HK-2 (cell line): ENCODE data around the gene ADAMTSL2.

Source experiments
- DNase-seq: peaks from one replicate; pipeline ENCODE4 v3.0.0-alpha.2; 2018; ENCODE audit not compliant: unreplicated experiment

ADAMTSL2 gene

DNA sequence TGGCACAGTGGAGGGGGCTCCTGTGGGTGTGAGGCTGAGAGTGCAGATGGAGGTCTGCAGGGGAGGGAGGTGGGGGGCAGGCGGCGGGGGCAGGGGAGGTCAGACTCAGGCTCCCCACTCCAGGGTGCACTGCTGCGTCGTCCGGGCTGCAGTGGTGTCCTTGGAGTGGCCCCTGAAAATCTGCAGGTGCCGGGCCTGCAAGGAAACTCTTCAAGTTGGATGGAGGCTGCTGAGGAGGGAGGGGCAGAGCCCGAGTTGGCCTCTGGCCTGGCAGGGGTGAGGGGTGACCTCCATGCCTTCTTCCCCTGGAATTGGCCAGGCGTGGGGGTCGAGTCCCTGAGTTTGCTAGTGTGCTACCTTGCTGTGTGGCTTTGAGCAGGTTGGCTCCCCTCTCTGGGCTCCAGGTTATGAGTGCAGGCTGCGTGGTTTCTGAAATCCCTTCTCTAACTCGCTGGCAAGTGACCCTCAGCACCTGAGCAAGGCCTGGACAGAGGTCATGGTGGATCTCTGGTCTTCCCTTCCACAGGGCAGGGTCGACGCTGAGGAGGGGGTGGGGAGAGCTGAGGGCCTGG is 888 bp downstream of the ADAMTSL2 start:
- DNase-seq: no peak

DNA sequence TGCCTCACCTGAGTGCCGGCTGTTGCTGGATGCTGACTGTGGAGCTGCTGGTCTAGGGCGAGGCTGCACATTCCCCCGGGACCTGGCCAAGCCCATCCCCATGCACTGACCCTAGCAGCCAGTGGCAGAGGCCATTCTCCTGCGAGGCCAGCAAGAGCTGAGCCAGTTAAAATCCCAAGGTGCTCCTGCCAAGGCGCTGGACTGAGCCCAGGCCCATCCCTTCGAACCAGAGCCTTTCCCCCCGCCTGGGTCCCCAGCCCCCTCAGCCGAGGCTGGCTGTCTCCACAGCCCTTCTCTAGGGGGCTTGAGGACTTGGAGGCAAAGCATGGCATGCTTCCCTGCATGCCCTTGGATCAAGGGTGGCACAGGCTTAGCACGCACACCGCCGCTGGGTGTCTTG is 1.6 kb downstream of the ADAMTSL2 start:
- no peak for DNase-seq

DNA sequence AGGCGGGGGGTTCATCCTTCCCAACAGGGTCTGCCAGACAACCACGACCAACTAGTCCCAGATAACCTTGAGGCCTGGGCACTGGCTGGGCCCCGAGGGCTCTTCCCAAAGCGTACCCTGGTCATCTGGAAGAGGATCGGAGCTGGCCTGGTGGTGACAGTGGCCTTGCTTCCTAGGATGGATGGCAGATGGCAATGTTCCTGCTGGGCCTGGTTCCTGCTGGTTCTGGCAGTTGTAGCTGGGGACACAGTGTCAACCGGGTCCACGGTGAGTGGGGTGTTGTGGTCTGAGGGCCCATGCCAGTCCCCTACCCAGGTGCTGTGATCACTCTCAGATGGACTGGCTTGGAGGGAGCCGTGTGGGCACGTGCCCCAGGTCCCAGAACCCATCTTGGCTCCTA is 2.0 kb downstream of the ADAMTSL2 start:
- DNase-seq: no peak

DNA sequence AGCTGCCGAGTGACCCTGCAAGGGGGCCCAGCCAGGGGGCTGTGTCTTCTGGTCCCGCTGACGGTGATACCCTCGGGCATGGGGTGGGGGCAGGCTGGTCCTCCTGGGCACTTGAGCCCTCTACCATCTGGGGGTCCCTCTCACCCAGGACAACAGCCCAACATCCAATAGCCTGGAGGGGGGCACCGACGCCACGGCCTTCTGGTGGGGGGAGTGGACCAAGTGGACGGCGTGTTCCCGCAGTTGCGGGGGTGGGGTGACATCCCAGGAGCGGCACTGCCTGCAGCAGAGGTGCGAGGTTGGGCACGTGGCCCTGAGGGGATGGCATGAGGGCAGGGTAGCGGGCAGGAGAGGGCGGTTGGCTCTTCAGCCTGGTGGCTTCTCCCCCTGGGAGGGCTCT is 2.8 kb downstream of the ADAMTSL2 start:
- no peak for DNase-seq

DNA sequence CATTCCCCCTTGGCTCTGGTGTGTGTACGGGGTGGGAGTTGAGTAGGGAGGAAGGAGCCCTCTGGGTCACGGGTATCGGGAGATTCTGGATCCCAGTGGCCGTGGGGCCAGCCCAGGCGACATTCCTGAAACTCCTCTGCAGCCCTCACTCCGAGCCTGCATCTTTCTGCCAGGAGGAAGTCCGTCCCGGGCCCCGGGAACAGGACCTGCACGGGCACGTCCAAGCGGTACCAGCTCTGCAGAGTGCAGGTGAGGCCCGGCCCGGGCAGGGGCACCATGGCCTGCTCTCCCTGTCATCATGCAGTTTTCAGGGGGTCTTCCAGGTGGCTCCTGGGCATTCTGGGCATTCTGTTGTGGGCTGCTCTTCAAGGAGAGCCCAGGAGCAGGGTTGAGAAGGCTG is 3.7 kb downstream of the ADAMTSL2 start:
- DNase-seq: no peak

DNA sequence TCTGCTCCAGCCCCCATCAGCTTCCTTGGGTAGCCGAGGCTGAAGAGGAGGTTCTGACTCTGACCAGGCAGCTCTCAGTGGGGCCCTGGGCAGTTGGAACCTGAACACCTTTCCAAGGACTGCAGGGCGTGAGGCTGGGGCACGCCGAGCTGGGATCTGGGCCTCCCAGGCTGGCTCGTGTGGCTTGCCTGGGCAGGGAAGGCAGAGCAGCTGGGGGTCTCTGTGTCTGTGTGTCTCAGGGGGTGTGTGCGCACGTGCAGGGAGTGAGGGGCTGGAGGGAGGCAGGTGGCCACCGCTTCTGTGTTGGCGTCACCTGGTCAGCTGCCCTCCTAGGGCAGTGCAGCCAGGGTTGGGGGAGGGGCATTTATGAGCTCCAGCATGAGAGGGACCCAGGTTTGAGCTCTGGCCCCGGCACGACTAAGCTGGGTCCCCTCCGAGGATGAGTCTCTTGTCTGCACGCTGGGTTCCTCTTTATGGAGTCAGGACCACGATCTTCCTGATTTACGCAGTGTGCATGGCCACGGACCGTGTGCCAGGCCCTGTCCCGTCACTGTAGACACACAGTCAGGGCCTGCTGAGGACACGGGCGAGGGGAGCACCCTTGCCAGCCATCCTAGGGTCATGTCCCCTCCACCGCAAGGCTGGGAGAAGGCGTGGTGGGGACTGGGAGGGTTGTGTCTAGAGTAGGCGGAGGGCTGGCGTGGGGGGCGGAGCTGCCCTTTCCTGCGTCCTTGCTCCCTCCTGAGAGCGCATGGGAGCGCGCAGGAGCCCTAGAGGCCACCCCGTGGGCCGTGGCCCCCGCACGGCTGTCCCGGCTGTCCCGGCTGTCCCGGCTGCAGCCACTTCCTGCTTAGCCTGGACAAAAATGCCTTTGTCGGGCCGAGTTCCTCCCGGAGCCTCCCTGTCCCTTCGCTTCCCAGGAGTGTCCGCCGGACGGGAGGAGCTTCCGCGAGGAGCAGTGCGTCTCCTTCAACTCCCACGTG is 4.6 kb downstream of the ADAMTSL2 start:
- DNase-seq: no peak

DNA sequence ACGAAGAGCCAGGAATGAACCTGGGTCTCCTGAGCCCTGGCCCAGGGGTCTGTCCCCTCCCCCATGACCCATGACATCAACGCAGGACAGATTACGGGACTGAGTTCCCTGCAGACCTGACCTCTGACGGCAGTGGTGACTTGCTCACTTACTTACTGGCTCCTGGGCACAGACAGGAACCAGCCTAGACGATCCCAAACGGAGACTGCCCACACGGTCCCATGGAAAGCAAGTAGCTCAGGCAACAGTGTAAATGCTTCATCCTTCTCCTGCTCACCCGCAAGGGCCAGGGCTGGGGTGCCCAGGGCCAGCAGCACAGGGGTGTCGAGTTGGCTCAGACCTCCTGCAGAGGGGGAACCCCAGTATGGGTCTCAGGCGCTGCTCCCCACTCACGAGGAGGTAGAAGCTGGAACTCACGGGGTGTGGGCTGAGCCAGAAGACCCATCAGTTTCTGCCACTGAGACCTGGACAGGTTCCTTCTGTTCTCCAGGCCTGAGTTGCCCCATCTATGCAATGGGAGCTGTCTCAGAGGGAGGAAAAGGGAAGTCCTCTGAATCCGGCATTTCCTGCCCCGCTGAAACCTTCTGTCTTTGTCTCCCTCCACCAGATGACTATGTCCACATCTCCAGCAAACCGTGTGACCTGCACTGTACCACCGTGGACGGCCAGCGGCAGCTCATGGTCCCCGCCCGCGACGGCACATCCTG is 5.6 kb downstream of the ADAMTSL2 start:
- DNase-seq: no peak

DNA sequence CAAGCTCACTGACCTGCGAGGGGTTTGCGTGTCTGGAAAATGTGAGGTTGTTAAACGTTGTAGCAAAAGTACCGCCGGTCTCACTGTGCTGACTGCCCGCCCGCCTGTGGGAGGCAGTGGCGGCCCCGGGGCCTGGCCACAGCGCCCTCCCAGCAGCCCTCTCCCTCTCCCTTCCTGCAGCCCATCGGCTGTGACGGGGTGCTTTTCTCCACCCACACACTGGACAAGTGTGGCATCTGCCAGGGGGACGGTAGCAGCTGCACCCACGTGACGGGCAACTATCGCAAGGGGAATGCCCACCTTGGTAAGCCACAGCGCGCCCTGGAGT is 6.2 kb downstream of the ADAMTSL2 start:
- no peak for DNase-seq

DNA sequence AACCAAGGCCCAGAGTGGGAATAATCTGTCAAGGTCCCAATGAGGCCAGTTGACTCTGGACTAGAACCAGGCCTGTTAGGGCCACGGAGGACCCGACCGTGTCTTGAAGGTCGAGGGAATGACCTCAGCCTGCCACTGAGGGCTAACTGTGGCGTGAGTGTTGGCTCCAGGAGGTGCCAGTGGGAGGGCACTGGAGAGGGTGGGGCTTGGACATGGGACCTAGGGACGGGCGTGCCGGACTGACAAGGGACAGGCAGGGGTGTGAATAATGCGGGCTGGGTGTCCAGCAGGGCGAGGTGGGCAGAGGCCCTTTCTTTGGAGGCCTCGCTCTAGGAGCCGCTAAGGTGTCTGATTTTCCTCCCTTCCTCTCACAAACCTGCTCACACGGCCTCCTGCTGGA is 7.5 kb downstream of the ADAMTSL2 start:
- no peak for DNase-seq

DNA sequence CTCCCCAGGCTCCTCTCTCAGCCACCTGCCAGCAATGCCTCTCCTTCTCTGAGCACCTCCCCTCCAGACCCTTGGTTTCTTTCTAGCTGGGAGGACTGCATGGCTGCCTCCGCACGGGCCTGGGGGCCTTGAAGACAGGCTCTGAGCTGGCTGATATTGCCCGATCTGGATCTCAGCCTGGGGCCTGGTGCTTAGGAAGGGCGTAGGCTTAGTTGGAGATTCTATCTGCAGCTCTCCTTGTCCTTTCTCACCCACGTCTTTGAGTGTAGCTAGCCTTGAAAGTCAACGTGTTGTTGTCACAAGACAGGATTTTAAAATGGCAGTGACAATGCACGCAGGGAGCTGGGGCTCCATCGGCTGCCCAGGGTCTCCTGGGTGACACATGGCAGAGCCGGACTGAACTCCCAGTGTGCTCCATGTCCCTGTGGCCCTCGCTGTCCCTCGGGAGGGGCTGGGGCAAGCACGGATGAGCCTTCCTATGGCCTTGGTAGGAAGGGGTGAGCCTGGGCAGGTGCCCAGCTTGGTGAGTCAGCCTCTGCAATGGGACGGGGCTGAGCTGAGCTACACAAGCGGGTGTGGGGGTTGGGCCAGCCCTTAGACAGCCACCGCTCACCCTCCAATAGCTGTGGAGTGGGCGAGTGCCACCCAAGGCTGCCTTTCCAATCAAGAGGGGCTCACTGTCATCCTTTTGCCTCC is 9.4 kb downstream of the ADAMTSL2 start:
- DNase-seq: no peak

DNA sequence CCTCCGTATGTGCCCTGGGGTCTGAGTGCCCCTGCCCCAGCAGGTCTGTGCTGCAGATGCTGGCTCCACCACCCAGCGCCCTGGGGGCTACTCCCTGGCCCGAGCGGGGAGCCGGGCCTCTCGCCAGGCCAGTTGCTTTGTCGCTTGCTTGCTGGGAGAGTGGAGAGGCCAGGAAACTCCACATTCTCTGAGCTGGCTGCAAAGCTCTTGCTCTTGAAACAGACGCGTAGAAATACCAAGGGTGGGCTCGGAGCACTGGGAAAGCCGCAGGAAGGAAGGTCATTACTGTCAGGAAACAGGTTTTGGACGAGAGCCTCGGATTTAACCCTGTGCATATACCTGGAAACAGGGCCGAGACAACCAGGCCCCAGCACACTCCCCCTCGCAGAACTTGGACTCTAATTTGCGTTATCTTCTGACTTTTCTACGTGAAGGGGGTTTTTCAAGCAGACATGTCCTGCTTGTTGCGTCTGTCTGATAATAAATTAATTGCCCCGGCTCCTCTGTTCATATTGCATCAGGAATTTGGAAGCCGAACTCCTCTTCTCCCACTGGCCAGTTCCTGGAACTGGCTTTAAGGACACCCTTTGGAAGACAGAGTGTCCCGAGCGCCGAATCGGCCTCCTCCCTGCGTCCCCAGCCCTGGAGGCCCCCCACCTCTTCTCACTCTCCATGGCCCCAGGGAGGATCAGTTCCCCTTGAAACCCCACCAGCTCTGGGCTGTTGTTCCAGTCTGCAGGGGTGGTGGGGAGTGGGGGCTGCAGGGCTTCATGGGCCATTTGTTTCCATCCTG is 11.2 kb downstream of the ADAMTSL2 start:
- DNase-seq: no peak

DNA sequence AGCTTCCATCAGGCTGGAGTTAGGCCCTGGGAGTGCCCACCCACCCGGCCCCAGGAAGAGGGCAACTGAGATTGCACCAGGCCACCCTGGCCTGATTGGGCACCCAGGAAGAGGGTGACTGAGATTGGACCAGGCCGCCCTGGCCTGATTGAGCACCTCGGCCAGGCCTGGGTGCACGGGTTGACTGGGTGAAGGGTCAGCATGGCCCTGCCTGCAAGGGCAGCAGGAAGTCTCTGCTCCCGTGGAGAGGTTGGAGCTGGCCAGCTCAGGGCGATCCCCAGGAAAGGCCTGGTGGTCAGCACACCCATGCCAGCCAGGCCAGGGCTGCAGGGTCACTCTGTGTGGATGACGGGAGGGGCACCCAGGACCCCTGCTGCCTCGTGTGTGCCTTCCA is 11.8 kb downstream of the ADAMTSL2 start:
- DNase-seq: no peak

DNA sequence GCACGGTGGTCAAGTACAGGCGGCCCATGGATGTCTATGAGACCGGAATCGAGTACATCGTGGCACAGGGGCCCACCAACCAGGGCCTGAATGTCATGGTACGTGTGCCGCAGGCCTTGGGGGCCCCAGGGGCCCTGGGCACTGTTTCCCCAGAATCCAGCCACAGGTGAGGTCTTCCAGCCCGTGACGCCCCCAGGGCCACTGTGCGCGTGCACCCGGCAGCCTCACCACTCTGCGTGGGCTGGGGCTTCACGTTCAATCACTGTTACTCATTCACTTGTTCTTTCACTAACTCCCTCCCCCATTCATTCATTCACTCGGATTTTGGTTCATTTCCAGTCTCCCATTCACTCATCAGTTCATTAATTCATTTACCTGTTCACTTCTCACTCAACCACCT is 12.6 kb downstream of the ADAMTSL2 start:
- DNase-seq: no peak

DNA sequence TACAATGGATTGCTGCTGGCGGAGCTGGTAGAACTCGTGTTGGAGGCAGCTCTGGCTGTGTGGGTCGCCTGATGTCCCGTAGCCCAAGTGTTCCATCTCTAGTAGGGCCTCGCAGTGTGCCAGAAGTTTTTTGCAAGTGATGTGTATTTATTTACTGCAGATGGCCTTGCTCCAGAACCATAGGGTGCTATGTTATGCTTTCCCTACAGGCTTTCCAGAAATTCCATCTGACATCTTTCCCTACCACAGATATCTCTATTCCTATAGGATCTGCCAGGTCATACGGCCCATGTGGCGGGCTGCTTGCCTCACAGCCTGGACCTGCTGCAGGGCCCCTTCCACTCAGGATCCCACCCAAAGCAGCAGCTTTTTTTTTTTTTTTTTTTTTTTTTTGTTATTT is 16.9 kb downstream of the ADAMTSL2 start:
- no peak for DNase-seq

DNA sequence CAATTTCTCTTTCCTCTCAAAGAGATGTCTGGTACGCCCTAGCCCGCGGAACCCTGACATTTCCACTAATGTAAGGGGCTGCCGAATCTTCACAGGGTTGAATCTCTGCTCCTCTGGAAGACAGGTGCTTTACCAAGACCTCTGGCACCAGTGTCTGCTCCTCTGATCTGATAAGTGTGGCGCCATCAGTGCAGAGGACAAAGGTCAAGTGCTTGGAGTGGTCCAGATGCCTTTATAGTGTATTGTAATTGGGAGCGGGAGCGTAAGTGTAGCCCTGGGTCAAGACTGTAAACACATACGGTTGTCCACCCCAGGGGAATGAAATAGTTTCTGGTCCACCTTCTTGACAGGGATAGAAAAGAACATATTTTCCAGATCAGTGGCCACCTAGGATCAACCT is 17.7 kb downstream of the ADAMTSL2 start:
- DNase-seq: no peak

DNA sequence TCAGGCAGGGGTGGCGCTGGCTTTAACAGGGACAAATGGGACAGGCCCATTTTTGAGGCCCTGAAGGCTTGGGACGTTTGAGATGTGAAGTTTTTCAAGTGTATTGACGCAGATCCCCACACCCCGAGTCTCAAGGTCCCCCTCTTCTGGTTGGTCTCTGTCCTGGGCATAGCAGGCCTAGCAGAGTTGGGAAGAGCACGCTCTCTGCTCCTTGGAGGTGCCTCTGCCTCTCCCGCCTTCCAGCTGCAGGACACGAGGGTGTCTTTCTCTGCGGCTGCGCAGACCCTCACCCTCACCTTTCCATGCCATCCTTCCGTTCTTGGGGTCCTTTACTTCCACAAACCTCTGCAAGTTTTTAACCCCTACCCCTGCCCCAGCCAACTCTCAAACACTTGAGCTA is 18.6 kb downstream of the ADAMTSL2 start:
- no peak for DNase-seq

DNA sequence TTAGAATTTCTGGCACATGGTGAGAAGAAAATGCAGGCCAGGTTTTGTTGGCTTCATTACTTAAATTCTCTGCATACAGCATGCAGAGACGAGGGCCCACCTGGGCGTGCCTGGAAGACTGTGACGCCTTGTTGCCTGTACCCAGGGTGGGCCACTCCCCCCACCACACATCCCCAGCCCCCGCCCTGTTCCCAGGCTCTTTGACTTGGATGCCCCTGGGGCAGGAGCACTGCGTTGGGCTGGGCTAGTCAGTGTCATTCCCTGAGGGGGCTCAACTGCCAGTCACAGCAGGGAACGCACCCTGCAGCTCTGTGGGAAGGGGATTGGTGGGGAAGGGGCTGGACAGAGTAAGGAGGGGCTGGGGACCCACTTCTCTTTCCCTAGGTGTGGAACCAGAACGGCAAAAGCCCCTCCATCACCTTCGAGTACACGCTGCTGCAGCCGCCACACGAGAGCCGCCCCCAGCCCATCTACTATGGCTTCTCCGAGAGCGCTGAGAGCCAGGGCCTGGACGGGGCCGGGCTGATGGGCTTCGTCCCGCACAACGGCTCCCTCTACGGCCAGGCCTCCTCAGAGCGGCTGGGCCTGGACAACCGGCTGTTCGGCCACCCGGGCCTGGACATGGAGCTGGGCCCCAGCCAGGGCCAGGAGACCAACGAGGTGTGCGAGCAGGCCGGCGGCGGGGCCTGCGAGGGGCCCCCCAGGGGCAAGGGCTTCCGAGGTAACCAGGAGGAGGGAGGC is 19.6 kb downstream of the ADAMTSL2 start:
- DNase-seq: no peak

DNA sequence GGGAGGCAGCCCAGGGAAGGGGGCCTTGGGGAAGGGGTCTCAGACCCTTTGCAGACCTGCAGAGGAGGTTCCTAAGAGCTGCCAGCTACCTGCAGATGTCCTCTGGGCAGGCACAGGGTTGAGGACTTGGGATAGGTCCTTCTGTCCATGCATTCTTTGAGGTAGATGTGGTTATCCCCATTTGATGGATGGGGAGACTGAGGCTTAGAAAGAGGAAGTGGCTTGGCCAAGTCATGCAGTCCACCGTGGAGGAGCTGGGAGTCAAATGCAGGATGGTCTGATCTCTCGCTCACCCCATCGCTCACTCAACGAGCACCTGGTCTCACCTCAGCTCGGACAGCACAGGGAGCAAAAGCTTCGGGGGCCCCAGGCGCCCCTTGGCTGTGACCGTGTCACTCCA is 20.2 kb downstream of the ADAMTSL2 start:
- no peak for DNase-seq

DNA sequence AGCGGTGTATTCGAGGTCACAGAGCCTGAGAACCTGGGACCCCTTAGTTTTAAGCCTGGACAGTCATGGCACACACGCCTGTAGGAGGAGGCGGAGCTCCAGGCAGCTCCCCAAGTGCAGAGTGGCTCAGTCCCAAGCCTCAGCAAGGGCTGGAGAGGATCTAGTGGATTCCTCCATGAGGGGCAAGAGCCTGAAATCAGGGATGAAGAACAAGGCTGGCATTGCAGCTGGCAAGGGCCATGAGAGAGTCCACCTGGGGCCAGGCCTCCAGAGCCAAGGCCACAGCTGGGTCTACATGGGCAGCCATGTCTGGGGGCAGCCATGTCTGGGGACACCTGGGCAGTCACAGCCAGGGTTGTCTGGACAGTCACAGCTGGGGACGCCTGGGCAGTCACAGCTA is 21.9 kb downstream of the ADAMTSL2 start:
- DNase-seq: no peak

DNA sequence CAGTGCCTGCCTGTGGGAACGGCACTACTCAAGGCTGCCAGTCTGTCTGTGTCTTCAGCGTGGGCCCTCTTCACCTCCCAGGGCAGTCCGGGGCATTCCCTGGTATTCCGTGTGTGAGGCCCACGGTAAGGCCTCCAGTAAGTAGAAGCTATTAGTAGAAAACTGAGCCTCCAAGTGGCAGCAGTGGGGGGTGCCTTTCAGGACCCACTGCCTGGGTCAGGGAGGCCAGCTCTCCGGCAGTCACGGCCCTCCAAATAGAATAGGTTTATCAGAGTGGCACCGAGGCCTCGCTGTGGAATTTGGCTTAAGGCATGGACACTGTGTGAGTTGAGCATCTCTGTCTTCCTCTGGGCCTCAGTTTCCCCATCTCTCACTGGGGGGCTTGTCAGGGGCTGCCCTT is 23.1 kb downstream of the ADAMTSL2 start:
- no peak for DNase-seq
